Measurements from ENCODE around the gene CLEC2D.
"Not testable (repeated sequence)": the region's sequence is repeated elsewhere in the genome, so short reads cannot be mapped to it uniquely, and the experiment has no call there.

Gene CLEC2D

DNA sequence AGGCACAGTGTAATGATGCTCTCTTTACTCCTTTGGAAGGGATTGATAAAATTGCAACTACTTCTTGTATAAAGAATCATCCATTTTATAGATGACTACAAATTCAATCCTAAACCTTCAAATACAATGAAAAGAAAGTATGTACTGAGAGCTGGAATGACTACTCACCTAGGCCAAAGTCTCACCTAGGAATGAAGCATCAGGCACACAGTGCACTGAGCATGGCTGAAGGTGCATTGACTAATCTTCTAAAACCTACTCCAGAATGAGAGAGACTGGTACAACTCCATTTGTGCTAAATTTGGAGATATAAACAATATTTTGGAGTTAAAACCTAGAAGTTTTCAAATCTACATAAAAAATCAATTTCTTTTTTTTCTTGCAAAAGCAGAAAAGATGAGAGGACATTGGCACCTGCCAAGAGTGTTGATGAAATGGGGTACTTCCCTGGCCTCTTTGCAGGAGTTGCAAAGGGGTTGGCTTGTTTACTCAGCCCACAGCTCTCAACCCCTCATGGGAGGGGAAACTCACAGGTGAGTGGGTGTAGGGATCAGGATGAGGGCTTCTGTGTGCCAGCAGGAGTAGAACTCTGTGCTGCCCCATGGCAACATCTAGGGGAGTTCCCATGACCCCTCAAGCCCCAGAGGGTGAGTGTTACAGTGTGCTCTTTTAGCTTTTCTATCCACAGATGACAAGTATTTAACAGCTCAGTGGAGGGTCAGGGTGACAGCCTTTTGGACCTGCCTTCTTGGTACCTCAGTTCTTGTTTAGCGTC, 32.1 kb downstream of the CLEC2D start:
- no peak for DNase-seq

DNA sequence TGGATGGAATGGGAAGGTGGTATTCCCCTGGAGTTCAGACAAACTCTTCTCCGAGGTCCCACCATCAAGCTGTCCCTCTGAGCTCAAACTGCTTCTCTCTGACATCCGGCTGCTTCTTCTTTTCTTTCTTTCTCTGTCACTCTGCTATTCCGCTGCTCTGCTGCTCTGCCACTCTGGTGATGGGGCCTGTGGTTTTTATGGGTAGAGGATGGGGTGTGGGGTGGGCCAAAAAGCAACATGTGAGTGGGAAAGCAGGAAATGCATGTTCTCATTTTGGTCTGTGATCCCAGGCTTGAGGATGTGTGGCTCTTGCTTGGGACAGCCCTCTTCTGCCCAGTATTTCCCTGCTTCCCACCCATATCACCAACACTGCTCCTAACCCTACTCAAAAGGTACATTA, 32.7 kb downstream of the CLEC2D start:
- DNase-seq: no peak

DNA sequence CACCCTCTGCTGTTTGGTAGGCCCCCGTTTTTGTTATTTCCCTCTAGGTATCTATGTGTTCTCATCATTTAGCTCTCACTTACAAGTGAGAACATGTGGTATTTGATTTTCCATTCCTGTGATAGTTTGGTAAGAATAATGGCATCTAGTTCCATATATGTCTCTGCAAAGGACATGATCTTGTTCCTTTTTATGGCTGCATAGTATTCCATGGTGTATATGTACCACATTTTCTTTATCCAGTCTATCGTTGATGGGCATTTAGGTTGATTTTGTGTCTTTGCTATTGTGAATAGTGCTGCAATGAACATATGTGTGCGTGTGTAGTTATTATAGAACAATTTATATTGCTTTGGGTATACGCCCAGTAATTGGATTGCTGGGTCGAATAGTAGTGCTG, 35.0 kb downstream of the CLEC2D start:
- DNase-seq: not testable (repeated sequence)

DNA sequence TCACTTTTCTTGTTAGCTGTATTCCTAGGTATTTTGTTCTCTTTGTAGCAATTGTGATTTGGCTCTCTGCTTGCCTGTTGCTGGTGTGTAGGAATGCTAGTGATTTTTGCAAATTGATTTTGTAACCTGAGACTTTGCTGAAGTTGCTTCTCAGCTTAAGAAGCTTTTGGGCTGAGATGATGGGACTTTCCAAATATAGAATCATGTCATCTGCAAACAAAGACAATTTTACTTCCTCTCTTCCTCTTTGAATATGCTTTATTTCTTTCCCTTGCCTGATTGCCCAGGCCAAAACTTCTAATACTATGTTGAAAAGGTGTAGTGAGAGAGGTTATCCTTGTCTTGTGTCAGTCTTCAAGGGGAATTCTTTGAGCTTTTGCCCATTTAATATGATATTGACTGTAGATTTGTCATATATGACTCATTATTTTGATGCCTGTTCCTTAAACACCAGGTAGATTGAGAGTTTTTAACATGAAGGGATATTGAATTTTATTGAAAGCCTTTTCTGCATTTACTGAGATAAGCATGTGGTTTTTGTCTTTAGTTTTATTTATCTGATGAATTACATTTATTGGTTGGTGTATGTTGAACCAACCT, 36.7 kb downstream of the CLEC2D start:
- no peak for DNase-seq

- no peak for DNase-seq
These were observed 37.8 kb downstream of the CLEC2D start for GRCh38 chr12:9707356-9707755.

DNA sequence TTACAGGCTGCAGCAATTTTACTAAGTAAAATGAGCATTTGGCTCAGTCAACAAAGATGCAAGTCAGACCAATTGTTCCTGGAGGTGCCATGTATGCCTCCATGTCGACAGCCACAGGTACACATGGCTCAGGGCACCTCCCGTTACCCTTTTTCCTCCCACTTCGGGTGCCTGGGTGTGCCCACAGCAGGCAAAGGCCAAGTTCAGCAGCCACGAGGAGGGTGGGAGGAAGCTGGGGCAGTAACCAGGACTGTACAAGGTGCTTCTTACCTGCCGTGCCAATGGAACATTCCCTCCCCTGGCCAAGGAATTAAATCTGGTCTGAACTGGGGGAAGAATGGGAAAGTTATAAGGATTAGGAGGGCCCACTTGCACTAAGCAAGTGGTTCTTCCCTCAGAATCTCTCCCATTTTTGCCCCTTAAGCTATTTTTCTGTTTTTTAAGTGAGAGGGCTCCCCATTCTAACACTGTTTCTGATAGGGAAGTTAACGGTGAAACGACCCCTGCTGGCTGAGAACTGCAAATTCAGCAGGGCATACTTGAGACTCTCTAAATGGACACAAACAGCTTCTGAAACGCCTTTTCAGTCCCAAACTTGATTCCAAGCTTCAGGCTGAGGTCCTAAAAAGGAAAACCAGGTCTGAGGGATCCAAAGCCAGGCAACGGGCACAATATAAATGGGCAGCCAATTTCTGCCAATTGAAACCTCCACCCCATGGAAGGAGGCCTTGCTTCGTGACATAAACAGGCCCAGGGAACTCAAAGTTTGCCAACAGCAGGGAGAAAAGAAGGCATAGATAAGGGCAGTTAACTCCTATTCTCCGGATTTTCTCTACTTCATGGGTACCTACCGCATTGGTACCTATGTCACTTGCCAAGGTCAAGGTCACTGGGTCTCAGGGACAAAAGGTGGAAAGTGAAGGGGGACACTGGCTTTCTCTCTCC, 38.6 kb downstream of the CLEC2D start:
- no peak for DNase-seq

- no peak for DNase-seq
These were observed 39.3 kb downstream of the CLEC2D start for GRCh38 chr12:9708853-9709252.

DNA sequence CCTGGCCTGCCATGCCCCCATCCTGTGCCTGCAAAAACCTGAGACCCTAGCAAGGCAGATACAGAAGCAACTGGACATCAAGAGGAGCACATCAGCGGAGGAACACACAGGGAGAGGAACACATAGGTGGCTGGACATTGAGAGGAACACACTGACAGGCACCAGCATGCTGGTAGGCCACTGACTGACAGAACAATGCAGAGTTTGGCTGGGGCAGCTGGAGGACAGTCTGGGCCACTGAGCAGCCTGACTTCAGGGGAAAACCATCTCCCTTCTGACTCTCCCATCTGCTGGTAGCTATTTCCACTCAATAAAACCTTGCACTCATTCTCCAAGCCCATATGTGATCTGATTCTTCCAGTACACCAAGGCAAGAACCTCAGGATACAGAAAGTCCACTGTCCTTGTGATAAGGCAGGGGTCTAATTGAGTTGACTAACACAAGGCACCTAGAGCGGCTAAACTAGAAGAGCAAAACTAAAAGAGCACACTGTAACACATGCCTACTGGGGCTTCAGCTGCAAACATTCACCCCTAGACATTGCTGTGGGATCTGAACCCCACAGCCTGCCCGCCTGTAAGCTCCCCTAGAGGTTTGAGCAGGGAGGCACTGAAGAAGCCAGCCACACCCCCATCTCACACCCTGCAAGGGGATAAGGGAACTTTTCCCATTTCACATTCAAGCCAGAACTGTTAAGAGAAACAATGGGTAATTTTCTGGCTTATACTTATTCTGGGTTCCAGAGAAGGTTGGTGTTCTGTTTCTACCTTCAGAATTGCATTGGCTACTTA, 41.3 kb downstream of the CLEC2D start:
- no peak for DNase-seq

DNA sequence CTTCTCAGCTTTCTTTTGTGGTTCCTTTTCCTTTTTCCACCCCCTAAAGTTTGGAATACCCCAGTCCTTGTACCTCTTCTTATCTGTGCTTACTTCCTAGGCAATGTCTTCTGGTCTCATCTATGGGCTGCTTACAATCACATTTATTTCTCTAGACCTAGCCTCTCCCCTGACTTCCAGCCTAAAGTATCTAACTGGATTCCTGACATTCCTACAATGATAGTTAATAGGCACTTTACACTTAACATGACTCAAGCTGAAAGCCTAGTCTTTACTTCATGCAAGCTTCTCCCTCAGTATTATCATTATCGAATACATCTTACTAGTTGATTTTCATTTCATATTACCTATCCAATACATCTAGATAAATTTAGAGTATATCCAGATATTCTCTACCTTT, 42.2 kb downstream of the CLEC2D start:
- no peak for DNase-seq

DNA sequence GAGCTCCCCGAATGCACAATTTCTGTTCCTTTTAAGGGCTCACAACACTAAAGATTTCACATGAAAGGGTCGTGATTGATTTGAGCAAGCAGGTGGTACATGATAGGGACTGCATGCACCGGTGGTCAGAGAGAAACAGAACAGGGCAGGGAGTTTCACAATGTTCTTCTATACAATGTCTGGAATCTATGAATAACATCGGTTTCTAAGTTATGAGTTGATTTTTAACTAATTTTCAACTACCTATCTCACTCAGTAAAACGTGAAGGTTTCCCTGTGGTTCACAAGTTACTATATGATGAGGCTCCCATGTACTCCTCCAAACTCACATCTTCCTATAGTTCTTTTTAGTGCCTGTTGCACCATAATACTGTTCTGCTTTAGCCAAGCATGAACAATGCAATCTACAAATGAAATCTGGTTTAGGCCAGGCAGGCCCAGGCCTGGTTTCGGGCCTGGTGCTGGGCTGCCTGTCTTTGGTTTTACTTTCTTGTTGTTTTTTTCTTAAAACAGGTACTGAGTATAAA, 43.6 kb downstream of the CLEC2D start:
- not testable (repeated sequence) for DNase-seq

DNA sequence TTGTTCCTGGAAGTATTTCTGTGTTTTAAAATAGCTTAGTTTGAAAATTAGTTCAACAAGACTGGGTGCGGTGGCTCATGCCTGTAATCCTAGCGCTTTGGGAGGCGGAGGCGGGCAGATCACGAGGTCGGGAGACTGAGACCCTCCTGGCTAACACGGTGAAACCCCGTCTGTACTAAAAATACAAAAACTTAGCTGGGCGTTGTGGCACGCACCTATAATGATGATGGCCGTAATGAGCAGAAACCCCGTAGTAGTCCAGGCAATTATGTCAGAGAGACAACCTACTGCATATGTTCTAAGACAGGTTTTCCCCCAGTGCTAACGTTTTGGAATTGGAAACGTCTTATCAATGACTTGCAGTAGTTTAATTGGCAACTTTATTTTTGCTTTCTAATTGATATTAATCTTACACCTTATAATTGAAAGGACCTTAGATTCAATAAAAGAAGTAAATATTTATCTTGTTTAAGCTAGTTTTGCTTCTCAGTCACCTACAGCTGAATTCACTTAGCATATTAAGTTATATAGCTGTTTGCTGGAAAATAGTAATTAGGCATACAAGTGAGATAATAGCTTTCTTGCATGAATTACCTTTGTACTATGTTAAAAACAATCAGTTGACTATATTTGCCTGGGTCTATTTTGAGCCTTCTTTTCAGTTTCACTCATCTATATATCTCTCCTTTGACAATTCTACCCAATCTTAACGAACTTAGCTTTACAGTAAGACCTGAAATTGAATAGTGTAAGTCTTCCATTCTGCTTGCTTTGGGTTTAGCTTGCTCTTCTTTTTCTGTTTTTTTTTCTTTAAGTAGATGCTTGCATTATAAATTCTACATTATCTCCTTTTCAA, 47.8 kb downstream of the CLEC2D start:
- DNase-seq: no peak

GRCh38 chr12:9718968-9719367, 49.5 kb downstream of the CLEC2D start:
- no peak for DNase-seq

DNA sequence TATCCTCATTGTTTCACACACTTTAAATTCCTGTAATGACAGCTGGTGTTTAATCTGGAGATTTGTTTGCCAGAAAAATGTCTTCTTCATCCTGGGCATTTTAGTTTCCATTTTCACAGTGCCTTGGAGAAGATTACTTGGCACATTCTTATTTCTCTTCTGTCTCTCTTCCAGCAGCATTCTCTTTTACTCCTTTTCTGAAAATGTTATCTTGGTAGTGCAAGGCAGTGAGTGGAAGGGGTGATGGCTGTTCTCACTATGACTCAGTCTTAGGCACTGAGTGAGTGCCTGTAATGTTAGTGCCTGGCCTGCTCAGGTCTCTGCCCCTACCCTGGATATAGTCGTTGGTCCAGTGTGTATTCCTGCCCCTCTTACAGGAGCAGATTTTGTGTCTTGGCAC, 50.3 kb downstream of the CLEC2D start:
- DNase-seq: no peak

DNA sequence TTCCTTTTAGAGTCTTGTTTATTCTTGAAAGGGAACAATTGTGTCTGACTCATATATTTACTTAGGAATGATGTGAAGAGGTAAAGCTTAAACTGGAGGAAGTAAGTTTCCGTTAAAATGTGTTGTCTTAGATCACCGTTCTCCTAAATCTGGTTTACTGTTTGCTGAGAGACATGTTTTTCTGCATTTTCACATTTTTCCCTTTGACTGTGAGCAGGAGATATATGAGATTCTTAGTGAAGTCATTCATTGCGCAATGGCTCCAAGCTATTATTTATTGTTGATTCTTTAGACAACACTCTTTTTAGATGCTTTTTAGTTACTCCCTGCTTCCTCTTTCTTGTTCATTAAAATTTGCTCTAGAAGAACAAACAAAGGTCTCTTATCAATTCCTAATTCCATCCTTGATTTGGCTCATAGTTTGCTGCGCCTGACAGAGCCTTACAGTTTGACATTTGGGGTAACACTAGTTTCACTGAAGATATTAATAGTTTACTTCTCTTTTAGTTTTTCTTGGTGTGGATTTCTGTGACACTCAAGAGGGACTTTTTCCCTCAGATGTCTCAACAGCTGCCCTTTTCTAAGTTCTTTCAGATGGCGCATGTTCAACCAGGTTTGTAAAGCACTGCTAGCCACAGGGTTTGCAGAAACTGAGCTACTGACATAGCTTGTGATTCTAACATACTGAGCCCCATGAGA, 52.0 kb downstream of the CLEC2D start:
- no peak for DNase-seq

DNA sequence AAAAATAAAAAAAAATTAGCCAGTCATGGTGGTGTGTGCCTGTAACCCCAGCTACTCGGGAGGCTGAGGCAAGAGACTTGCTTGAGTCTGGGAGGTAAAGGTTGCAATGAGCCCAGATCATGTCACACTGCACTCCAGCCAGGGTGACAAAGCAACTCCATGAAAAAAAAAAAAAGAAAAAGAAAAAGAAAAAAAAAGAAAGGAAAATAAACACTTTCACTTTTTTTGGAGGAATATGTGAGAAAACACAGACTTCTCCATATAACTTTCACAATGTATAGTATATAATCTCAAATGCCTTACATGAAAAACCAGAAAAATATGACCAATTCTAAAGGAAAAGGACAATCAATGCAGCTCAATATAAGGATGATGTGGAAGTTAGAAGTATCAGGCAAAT, 54.5 kb downstream of the CLEC2D start:
- DNase-seq: no peak

GRCh38 chr12:9725213-9725870, 55.8 kb downstream of the CLEC2D start:
- DNase-seq: no peak

- no peak for DNase-seq
These were observed 58.3 kb downstream of the CLEC2D start for GRCh38 chr12:9727813-9728212.

GRCh38 chr12:9729082-9729481, 59.6 kb downstream of the CLEC2D start:
- no peak for DNase-seq

DNA sequence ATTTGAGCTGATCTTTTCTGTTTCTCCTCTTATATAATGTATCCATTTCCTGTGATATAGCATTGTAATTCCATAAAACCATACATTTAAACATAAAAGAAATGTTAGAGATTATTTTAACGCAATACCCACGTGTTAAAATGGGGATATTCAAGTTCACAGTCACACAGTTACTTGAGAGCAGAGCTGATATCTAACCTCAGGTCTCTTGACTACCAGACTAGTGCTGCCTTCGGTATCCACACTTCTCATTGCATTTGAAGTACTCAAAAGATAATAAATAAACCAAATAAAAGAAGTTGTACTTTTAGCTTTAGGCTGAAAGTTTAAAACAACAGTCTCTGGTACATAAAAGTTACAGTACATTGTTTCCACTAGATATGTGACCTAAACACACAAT, 60.5 kb downstream of the CLEC2D start:
- DNase-seq: no peak

GRCh38 chr12:9730591-9730990, 61.1 kb downstream of the CLEC2D start:
- DNase-seq: no peak
